IPS-20b (cell line): ENCODE results near the gene ADARB2.

Experiments used
- H3K27ac ChIP-seq: one replicate; pipeline ENCODE4 v1.5.1; 2013; ENCODE audit warnings: low read length
- H3K27me3 ChIP-seq: 2 replicates; pipeline ENCODE4 v1.6.1; 2013; ENCODE audit warnings: mild to moderate bottlenecking, low read length, inconsistent platforms; ENCODE audit not compliant: insufficient read depth
- H3K36me3 ChIP-seq: 2 replicates; pipeline ENCODE4 v1.6.1; 2013; ENCODE audit warnings: low read depth, mild to moderate bottlenecking, inconsistent platforms, low read length, moderate library complexity; ENCODE audit not compliant: insufficient read depth
- H3K4me1 ChIP-seq: 2 replicates; pipeline ENCODE4 v1.6.1; 2013; ENCODE audit warnings: mild to moderate bottlenecking, control low read depth, inconsistent platforms, low read length, moderate library complexity; ENCODE audit not compliant: insufficient read depth
- H3K4me3 ChIP-seq: 2 replicates; pipeline ENCODE4 v1.5.1; 2013; ENCODE audit warnings: mild to moderate bottlenecking, low read length, inconsistent platforms
- H3K9ac ChIP-seq: 2 replicates; pipeline ENCODE4 v1.6.1; 2013; ENCODE audit warnings: low read depth, mild to moderate bottlenecking, inconsistent platforms, low read length, moderate library complexity
- H3K9me3 ChIP-seq: 2 replicates; pipeline ENCODE4 v1.6.1; 2013; ENCODE audit warnings: mild to moderate bottlenecking, low read depth, low read length, inconsistent platforms; ENCODE audit not compliant: insufficient read depth

Gene ADARB2

GRCh38 chr10:1394155-1394912 is 343.0 kb downstream of the ADARB2 start:
- Histone ChIP-seq H3K4me3 (no peak overlapping the region), H3K9ac (no peak overlapping the region), H3K27ac (no peak overlapping the region), H3K27me3 (no peaks in the 10 kb centered on the region), H3K4me1 (no peaks in the 10 kb centered on the region), H3K36me3 (no peaks in the 10 kb centered on the region), H3K9me3 (no peaks in the 10 kb centered on the region)

- Histone ChIP-seq H3K27me3 (no peaks in the 10 kb centered on the region), H3K9ac (no peak overlapping the region), H3K9me3 (no peaks in the 10 kb centered on the region), H3K36me3 (no peaks in the 10 kb centered on the region), H3K4me3 (no peak overlapping the region), H3K27ac (no peak overlapping the region), H3K4me1 (no peaks in the 10 kb centered on the region)
These were observed 343.8 kb downstream of the ADARB2 start for GRCh38 chr10:1393481-1393880.

- Histone ChIP-seq H3K4me1 (no peaks in the 10 kb centered on the region), H3K27me3 (no peaks in the 10 kb centered on the region), H3K27ac (no peak overlapping the region), H3K4me3 (no peak overlapping the region), H3K9me3 (no peaks in the 10 kb centered on the region), H3K36me3 (no peaks in the 10 kb centered on the region), H3K9ac (no peak overlapping the region)
These were observed 345.2 kb downstream of the ADARB2 start for GRCh38 chr10:1392127-1392526.

- no peaks in the 10 kb centered on the region for H3K9me3 ChIP-seq
- no peak overlapping the region for H3K9ac ChIP-seq
- H3K27ac ChIP-seq = no peak overlapping the region
- H3K4me1 ChIP-seq = no peaks in the 10 kb centered on the region
- no peaks in the 10 kb centered on the region for H3K27me3 ChIP-seq
- no peaks in the 10 kb centered on the region for H3K36me3 ChIP-seq
- H3K4me3 ChIP-seq = no peak overlapping the region
These were observed 347.1 kb downstream of the ADARB2 start for GRCh38 chr10:1390200-1390599.

GRCh38 chr10:1384026-1384425 is 353.3 kb downstream of the ADARB2 start:
- no peaks in the 10 kb centered on the region for H3K9me3 ChIP-seq
- H3K27ac ChIP-seq = no peak overlapping the region
- H3K36me3 ChIP-seq = no peaks in the 10 kb centered on the region
- H3K4me3 ChIP-seq = no peak overlapping the region
- 0 out of 2 replicates have a peak, but pooled peaks cover 3% of the 10 kb centered on the region for H3K27me3 ChIP-seq
- no peak overlapping the region for H3K9ac ChIP-seq
- peaks cover 26% of the 10 kb centered on the region for H3K4me1 ChIP-seq

- H3K4me3 ChIP-seq = no peak overlapping the region
- 0 out of 2 replicates have a peak, but pooled peaks cover 3% of the 10 kb centered on the region for H3K27me3 ChIP-seq
- no peak overlapping the region for H3K27ac ChIP-seq
- H3K9me3 ChIP-seq = no peaks in the 10 kb centered on the region
- H3K4me1 ChIP-seq = peaks cover 29% of the 10 kb centered on the region
- H3K9ac ChIP-seq = no peak overlapping the region
- no peaks in the 10 kb centered on the region for H3K36me3 ChIP-seq
These were observed 354.6 kb downstream of the ADARB2 start for GRCh38 chr10:1382711-1383110.

GRCh38 chr10:1381339-1381738 is 356.0 kb downstream of the ADARB2 start:
- Histone ChIP-seq H3K27ac (no peak overlapping the region), H3K27me3 (0 out of 2 replicates have a peak, but pooled peaks cover 3% of the 10 kb centered on the region), H3K4me3 (no peak overlapping the region), H3K9me3 (no peaks in the 10 kb centered on the region), H3K36me3 (no peaks in the 10 kb centered on the region), H3K9ac (no peak overlapping the region), H3K4me1 (peaks cover 29% of the 10 kb centered on the region)

- Histone ChIP-seq H3K9me3 (no peaks in the 10 kb centered on the region), H3K9ac (peak overlapping the region; percentile 21; the same call in 1 of the 2 replicates), H3K4me1 (peaks cover 29% of the 10 kb centered on the region), H3K36me3 (no peaks in the 10 kb centered on the region), H3K4me3 (peak overlapping the region; percentile 3; the same call in 1 of the 2 replicates), H3K27me3 (0 out of 2 replicates have a peak, but pooled peaks cover 3% of the 10 kb centered on the region), H3K27ac (no peak overlapping the region)
These were observed 357.1 kb downstream of the ADARB2 start for GRCh38 chr10:1380088-1380671.

- Histone ChIP-seq H3K36me3 (no peaks in the 10 kb centered on the region), H3K4me1 (peaks cover 28% of the 10 kb centered on the region), H3K9ac (peak overlapping the region; percentile 21; the same call in 1 of the 2 replicates), H3K9me3 (no peaks in the 10 kb centered on the region), H3K27me3 (0 out of 2 replicates have a peak, but pooled peaks cover 3% of the 10 kb centered on the region), H3K27ac (no peak overlapping the region), H3K4me3 (peak overlapping the region; percentile 3; the same call in 1 of the 2 replicates)
These were observed 357.7 kb downstream of the ADARB2 start for GRCh38 chr10:1379601-1380000.

GRCh38 chr10:1378473-1378872 is 358.9 kb downstream of the ADARB2 start:
- 0 out of 2 replicates have a peak, but pooled peaks cover 3% of the 10 kb centered on the region for H3K27me3 ChIP-seq
- H3K27ac ChIP-seq = no peak overlapping the region
- peaks cover 25% of the 10 kb centered on the region for H3K4me1 ChIP-seq
- H3K36me3 ChIP-seq = no peaks in the 10 kb centered on the region
- H3K9ac ChIP-seq = no peak overlapping the region
- no peak overlapping the region for H3K4me3 ChIP-seq
- H3K9me3 ChIP-seq = no peaks in the 10 kb centered on the region

GRCh38 chr10:1377740-1378397 is 359.5 kb downstream of the ADARB2 start:
- Histone ChIP-seq H3K9me3 (no peaks in the 10 kb centered on the region), H3K36me3 (no peaks in the 10 kb centered on the region), H3K9ac (no peak overlapping the region), H3K4me3 (no peak overlapping the region), H3K4me1 (peaks cover 25% of the 10 kb centered on the region), H3K27ac (no peak overlapping the region), H3K27me3 (0 out of 2 replicates have a peak, but pooled peaks cover 3% of the 10 kb centered on the region)
